Neuronal stem cell (in vitro differentiated cells): Measurements from ENCODE around the gene AKT1S1.

Experiments used
- DNase-seq: peaks from one replicate; pipeline ENCODE4 v3.0.0-alpha.2; 2013; ENCODE audit warnings: low spot score
- H2AFZ ChIP-seq: one replicate; pipeline ENCODE4 v1.6.1; 2013; ENCODE audit warnings: mild to moderate bottlenecking, low read length, inconsistent platforms
- H2AK5ac ChIP-seq: 2 replicates; pipeline ENCODE4 v1.6.1; 2013; ENCODE audit warnings: low read depth, mild to moderate bottlenecking, inconsistent platforms, low read length, moderate library complexity, mixed read lengths
- H2BK120ac ChIP-seq: 2 replicates; pipeline ENCODE4 v1.6.1; 2013; ENCODE audit warnings: low read depth, mild to moderate bottlenecking, inconsistent platforms, low read length, moderate library complexity, mixed read lengths
- H2BK12ac ChIP-seq: one replicate; pipeline ENCODE4 v1.6.1; 2013; ENCODE audit warnings: low read length, inconsistent platforms
- H2BK15ac ChIP-seq: 2 replicates; pipeline ENCODE4 v1.6.1; 2013; ENCODE audit warnings: mild to moderate bottlenecking, low read length, inconsistent platforms, mixed read lengths
- H2BK5ac ChIP-seq: one replicate; pipeline ENCODE4 v1.6.1; 2013; ENCODE audit warnings: inconsistent platforms, mild to moderate bottlenecking, low read length, moderate library complexity
- H3K14ac ChIP-seq: one replicate; pipeline ENCODE4 v1.6.1; 2013; ENCODE audit warnings: low read length, inconsistent platforms
- H3K18ac ChIP-seq: 2 replicates; pipeline ENCODE4 v1.6.1; 2013; ENCODE audit warnings: low read length, inconsistent platforms
- H3K23ac ChIP-seq: 2 replicates; pipeline ENCODE4 v1.6.1; 2013; ENCODE audit warnings: low read depth, mild to moderate bottlenecking, mixed read lengths, low read length, inconsistent platforms; ENCODE audit not compliant: poor library complexity
- H3K27ac ChIP-seq: replicated peaks from 3 replicates; pipeline ENCODE4 v1.5.1; 2013; ENCODE audit warnings: low read length, inconsistent platforms
- H3K27me3 ChIP-seq, 3 experiments: 2 replicates each; pipeline ENCODE4 v1.6.1; 2013; ENCODE audit warnings: low read length in 3 of 3, mild to moderate bottlenecking in 2 of 3, inconsistent platforms in 1 of 3, low read depth in 1 of 3, mixed read lengths in 1 of 3, moderate library complexity in 1 of 3; ENCODE audit not compliant: control insufficient read depth in 3 of 3, insufficient read depth in 3 of 3
- H3K36me3 ChIP-seq, 2 donors: replicated peaks in 1 of 2; 2 replicates each; pipeline ENCODE4 v1.6.1; 2013; ENCODE audit warnings: low read length in 2 of 2; ENCODE audit not compliant: control insufficient read depth in 2 of 2, insufficient read depth in 2 of 2
- H3K4ac ChIP-seq: 2 replicates; pipeline ENCODE4 v1.6.1; 2013; ENCODE audit warnings: inconsistent platforms, mild to moderate bottlenecking, low read length, moderate library complexity
- H3K4me1 ChIP-seq, 2 donors: 1 replicate in 1 of 2; 2 replicates in 1 of 2; pipeline ENCODE4 v1.6.1; 2013; ENCODE audit warnings: low read length in 2 of 2, low read depth in 1 of 2; ENCODE audit not compliant: control insufficient read depth in 2 of 2, insufficient read depth in 1 of 2
- H3K4me2 ChIP-seq: one replicate; pipeline ENCODE4 v1.6.1; 2013; ENCODE audit warnings: mild to moderate bottlenecking, low read length, inconsistent platforms; ENCODE audit not compliant: insufficient read depth, poor library complexity, severe bottlenecking
- H3K4me3 ChIP-seq, 2 donors: 2 replicates each; pipeline ENCODE4 v1.5.1; 2013; ENCODE audit warnings: low read length in 2 of 2, mild to moderate bottlenecking in 2 of 2, inconsistent platforms in 1 of 2, moderate library complexity in 1 of 2
- H3K79me1 ChIP-seq: one replicate; pipeline ENCODE4 v1.6.1; 2013; ENCODE audit warnings: low read depth, mild to moderate bottlenecking, inconsistent platforms, low read length, moderate library complexity
- H3K9ac ChIP-seq: one replicate; pipeline ENCODE4 v1.6.1; 2013; ENCODE audit warnings: mild to moderate bottlenecking, low read depth, low read length, inconsistent platforms; ENCODE audit not compliant: poor library complexity
- H3K9me3 ChIP-seq, 2 donors: replicated peaks in 1 of 2; 2 replicates each; pipeline versions ENCODE3 to v1.6.1; 2013; ENCODE audit warnings: low read length in 2 of 2, mild to moderate bottlenecking in 2 of 2, inconsistent platforms in 1 of 2, low read depth in 1 of 2, mixed read lengths in 1 of 2, moderate library complexity in 1 of 2; ENCODE audit not compliant: control insufficient read depth in 2 of 2, insufficient read depth in 1 of 2
- H4K8ac ChIP-seq: one replicate; pipeline ENCODE4 v1.6.1; 2013; ENCODE audit warnings: low read depth, mild to moderate bottlenecking, inconsistent platforms, low read length, moderate library complexity
- H4K91ac ChIP-seq: one replicate; pipeline ENCODE4 v1.6.1; 2013; ENCODE audit warnings: low read length, low read depth, mild to moderate bottlenecking, inconsistent platforms; ENCODE audit not compliant: poor library complexity
- WGBS, 2 donors: extraction: QIAGEN DNeasy Blood & Tissue Kit; methylation state at CpG; one replicate each; pipeline ENCODE4 v1.1.7; 2013; ENCODE audit warnings: missing lambda C conversion rate in 2 of 2, mixed read lengths in 1 of 2; ENCODE audit not compliant: insufficient read length in 2 of 2, insufficient replicate concordance in 1 of 2; ENCODE audit errors: extremely low coverage in 2 of 2; 5-methylcytosine and 5-hydroxymethylcytosine counted together

The AKT1S1 gene

GRCh38 chr19:49859682-49860335 is 17.3 kb downstream of the AKT1S1 start:
- no peak overlapping the region for H3K27ac ChIP-seq
- no CpG with 5 or more reads among the region's 22 CpGs for WGBS, 2 donors
- DNase-seq, result no peak
- H3K4me3 ChIP-seq, result peak overlapping the region in 1 of 2 donors; percentile 22
- no peaks in the 10 kb centered on the region for H3K27me3 ChIP-seq
- no peak overlapping the region for H2AK5ac ChIP-seq
- peak overlapping the region; percentile 86 for H3K23ac ChIP-seq
- H3K4ac ChIP-seq, result no peak overlapping the region
- H2AFZ ChIP-seq, result no peak overlapping the region
- peaks cover 80 to 97% of the 10 kb centered on the region in 2 donors for H3K36me3 ChIP-seq
- no peak overlapping the region for H2BK15ac ChIP-seq
- H3K18ac ChIP-seq, result no peak overlapping the region
- H3K9me3 ChIP-seq, result peaks cover 0 to 2% of the 10 kb centered on the region in 2 donors
- H3K4me1 ChIP-seq, result no peaks in the 10 kb centered on the region
- H4K8ac ChIP-seq, result peak overlapping the region; percentile 86
- H2BK5ac ChIP-seq, result no peak overlapping the region
- peak overlapping the region; percentile 12 for H3K14ac ChIP-seq
- H2BK12ac ChIP-seq, result no peak overlapping the region
- no peak overlapping the region for H3K4me2 ChIP-seq
- no peak overlapping the region for H3K9ac ChIP-seq
- peaks cover 13% of the 10 kb centered on the region for H3K79me1 ChIP-seq
- H2BK120ac ChIP-seq, result no peak overlapping the region
- no peak overlapping the region for H4K91ac ChIP-seq

GRCh38 chr19:49858088-49858985 is 18.8 kb downstream of the AKT1S1 start:
- Histone ChIP-seq H2AK5ac (no peak overlapping the region), H2AFZ (no peak overlapping the region), H3K4me2 (no peak overlapping the region), H4K91ac (no peak overlapping the region), H4K8ac (no peak overlapping the region), H3K4me1 (no peaks in the 10 kb centered on the region), H2BK5ac (peak overlapping the region; percentile 75), H3K18ac (no peak overlapping the region), H3K27me3 (no peaks in the 10 kb centered on the region), H2BK15ac (no peak overlapping the region), H3K79me1 (peaks cover 24% of the 10 kb centered on the region), H3K4me3 (no peak overlapping the region), H3K9me3 (peaks cover 0 to 2% of the 10 kb centered on the region in 2 donors), H2BK12ac (no peak overlapping the region), H3K14ac (no peak overlapping the region), H3K4ac (no peak overlapping the region), H2BK120ac (no peak overlapping the region), H3K9ac (peak overlapping the region; percentile 70), H3K27ac (peak overlapping the region; percentile 28), H3K36me3 (peaks cover 74 to 96% of the 10 kb centered on the region in 2 donors), H3K23ac (peak overlapping the region; percentile 80)
- DNase-seq, result no peak
- WGBS, 2 donors, result no CpG with 5 or more reads among the region's 37 CpGs

GRCh38 chr19:49857838-49858087 is 19.4 kb downstream of the AKT1S1 start:
- H3K4me1 ChIP-seq, result peaks cover 1 to 4% of the 10 kb centered on the region in 2 donors
- no peak overlapping the region for H2BK120ac ChIP-seq
- no peak overlapping the region for H2AFZ ChIP-seq
- H4K8ac ChIP-seq, result no peak overlapping the region
- H2AK5ac ChIP-seq, result no peak overlapping the region
- DNase-seq, result no peak
- H3K18ac ChIP-seq, result no peak overlapping the region
- no CpG with 5 or more reads among the region's 5 CpGs for WGBS, 2 donors
- H2BK5ac ChIP-seq, result no peak overlapping the region
- no peak overlapping the region for H3K4me3 ChIP-seq
- H4K91ac ChIP-seq, result no peak overlapping the region
- H3K79me1 ChIP-seq, result peaks cover 24% of the 10 kb centered on the region
- H3K14ac ChIP-seq, result no peak overlapping the region
- H3K36me3 ChIP-seq, result peaks cover 69 to 95% of the 10 kb centered on the region in 2 donors
- H3K4me2 ChIP-seq, result no peak overlapping the region
- H3K9me3 ChIP-seq, result no peaks in the 10 kb centered on the region
- peak overlapping the region; percentile 70 for H3K9ac ChIP-seq
- no peak overlapping the region for H2BK15ac ChIP-seq
- H3K27me3 ChIP-seq, result no peaks in the 10 kb centered on the region
- no peak overlapping the region for H3K4ac ChIP-seq
- H3K27ac ChIP-seq, result no peak overlapping the region
- peak overlapping the region; percentile 80 for H3K23ac ChIP-seq
- no peak overlapping the region for H2BK12ac ChIP-seq

- no peak overlapping the region for H4K8ac ChIP-seq
- H3K27me3 ChIP-seq, result no peaks in the 10 kb centered on the region
- peaks cover 72 to 95% of the 10 kb centered on the region in 2 donors for H3K36me3 ChIP-seq
- H4K91ac ChIP-seq, result no peak overlapping the region
- H2BK15ac ChIP-seq, result no peak overlapping the region
- H3K4me3 ChIP-seq, result no peak overlapping the region
- no peak overlapping the region for H3K14ac ChIP-seq
- H2AFZ ChIP-seq, result no peak overlapping the region
- H2BK12ac ChIP-seq, result no peak overlapping the region
- peaks cover 24% of the 10 kb centered on the region for H3K79me1 ChIP-seq
- no peak overlapping the region for H2BK120ac ChIP-seq
- H3K4me2 ChIP-seq, result no peak overlapping the region
- H3K4ac ChIP-seq, result no peak overlapping the region
- peaks cover 6 to 9% of the 10 kb centered on the region in 2 donors for H3K4me1 ChIP-seq
- no peak for DNase-seq
- H3K27ac ChIP-seq, result no peak overlapping the region
- no peak overlapping the region for H2BK5ac ChIP-seq
- no peaks in the 10 kb centered on the region for H3K9me3 ChIP-seq
- WGBS, 2 donors, result no CpG with 5 or more reads among the region's 26 CpGs
- no peak overlapping the region for H3K18ac ChIP-seq
- H2AK5ac ChIP-seq, result no peak overlapping the region
- peak overlapping the region; percentile 80 for H3K23ac ChIP-seq
- H3K9ac ChIP-seq, result peak overlapping the region; percentile 70
These were observed 19.9 kb downstream of the AKT1S1 start for GRCh38 chr19:49857061-49857837.
